Ureter (tissue), 1 donor: Measurements from ENCODE around the gene RSPH1. TPM values are rescaled to one million over a fixed set of nuclear protein-coding genes. Genes with fewer than 3 reads are reported as not detected.

ENCODE experiments used
- DNase-seq: peaks from one replicate; pipeline ENCODE4 v3.0.0-alpha.2; 2020; ENCODE audit warnings: low spot score
- total RNA-seq: library from RNA; stranded (reverse); gene quantifications from one replicate; pipeline ENCODE4 v1.2.4, GENCODE V29; 2023
- donor health status: DM: yes; HTN: yes; CAD: no.

The RSPH1 gene
- total RNA-seq, 1 donor from 2014 or later, result 7.8 TPM

GRCh38 chr21:42513985-42514882, 18.2 kb upstream of the RSPH1 start:
- DNase-seq, result peak; percentile 64

GRCh38 chr21:42513151-42513984, 17.3 kb upstream of the RSPH1 start, which contains the start of gene SLC37A1:
Gene SLC37A1 (plus strand): TSS chr21:42513852. CDS start chr21:42518455, 4,603 bp downstream.
- DNase-seq, result peak; percentile 50

GRCh38 chr21:42512346-42513034, 16.5 kb upstream of the RSPH1 start:
- DNase-seq, result no peak

GRCh38 chr21:42509244-42509643, 13.2 kb upstream of the RSPH1 start:
- no peak for DNase-seq

DNA sequence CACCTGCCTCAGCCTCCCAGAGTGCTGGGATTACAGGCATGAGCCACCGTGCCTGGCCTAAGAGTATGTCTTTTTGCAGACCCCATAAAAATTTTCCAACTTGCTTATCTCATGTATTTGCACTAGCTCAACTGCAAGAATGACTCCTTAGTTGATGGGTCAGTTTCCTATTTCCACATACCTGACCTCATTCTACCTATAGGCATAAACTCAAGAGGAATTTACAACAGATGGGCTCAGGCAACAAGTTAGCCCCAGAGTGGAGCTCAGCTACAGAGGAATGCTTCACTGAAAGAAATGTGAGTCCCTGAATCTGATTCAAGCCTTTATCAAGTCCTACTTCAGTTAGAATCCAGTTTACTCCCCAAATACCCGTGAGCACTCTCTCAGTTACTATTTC, 12.3 kb upstream of the RSPH1 start:
- DNase-seq, result no peak

GRCh38 chr21:42507418-42507817, 11.4 kb upstream of the RSPH1 start:
- no peak for DNase-seq

GRCh38 chr21:42505090-42505726, 9.2 kb upstream of the RSPH1 start:
- no peak for DNase-seq

- DNase-seq, result no peak
These were observed 7.7 kb upstream of the RSPH1 start for GRCh38 chr21:42503711-42504110.

DNA sequence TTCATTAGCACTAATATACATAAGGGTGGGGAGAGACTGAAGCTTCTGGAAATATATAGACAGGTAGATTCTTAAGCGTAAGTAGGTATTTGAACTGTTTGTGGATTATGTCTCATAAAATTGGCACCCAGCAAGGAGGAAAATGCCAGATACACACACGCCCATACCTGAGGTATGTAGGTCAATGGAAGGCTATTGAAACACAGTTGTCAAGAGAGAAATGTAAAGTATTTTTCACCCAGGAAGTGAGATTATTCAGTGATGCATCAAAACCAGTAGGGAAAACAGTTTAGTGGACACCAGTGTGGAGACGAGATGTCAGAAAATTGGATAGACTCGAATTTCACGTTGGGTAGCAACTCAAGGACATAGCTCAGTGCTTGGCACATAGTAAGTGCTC, 4.7 kb upstream of the RSPH1 start:
- no peak for DNase-seq

GRCh38 chr21:42500225-42500624, 4.2 kb upstream of the RSPH1 start:
- DNase-seq, result no peak

GRCh38 chr21:42499444-42500112, 3.6 kb upstream of the RSPH1 start:
- no peak for DNase-seq

- no peak for DNase-seq
These were observed 2.0 kb upstream of the RSPH1 start for GRCh38 chr21:42498012-42498411.

GRCh38 chr21:42496839-42497202, 797 bp upstream of the RSPH1 start:
- DNase-seq, result no peak

DNA sequence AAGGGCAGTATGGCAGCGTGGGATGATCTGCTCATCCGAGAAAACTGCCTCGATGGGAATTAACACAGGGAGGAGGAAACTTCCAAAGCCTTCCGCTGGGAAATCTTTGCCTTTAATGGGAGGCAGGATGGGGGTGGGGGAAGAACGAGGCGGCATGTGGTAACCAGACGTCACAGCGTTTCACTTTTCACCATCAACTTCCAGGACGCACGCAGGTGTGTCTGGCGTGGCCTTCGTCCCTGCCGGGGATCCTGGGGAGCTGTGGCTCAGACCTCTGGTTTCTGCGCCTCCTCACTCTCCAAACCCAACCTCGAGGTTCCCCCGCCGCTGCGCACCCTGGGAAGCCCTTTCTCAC, 282 bp downstream of the RSPH1 start:
- no peak for DNase-seq

GRCh38 chr21:42495027-42495426, 997 bp downstream of the RSPH1 start:
- DNase-seq, result no peak

GRCh38 chr21:42493109-42494060, 2.6 kb downstream of the RSPH1 start:
- no peak for DNase-seq

DNA sequence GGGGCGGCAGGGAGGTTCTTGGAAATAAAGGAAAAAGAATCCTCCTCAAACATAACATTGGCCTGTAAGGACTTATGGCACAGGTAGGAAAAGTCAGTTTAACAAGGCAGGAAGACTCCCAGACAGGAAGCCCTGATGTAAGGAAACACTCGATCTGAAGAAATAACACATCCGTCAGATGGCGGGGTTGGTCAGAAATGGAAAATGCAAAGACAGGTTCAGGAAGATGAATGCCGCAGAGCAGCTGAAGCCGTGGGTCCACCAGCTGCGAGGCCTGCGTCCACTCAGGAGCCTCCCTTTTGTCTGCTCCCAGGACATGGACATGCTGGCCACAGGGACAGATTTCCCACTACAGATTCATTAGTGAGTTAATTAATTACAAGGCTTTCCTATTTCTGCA, 3.8 kb downstream of the RSPH1 start:
- no peak for DNase-seq

GRCh38 chr21:42491328-42491727, 4.7 kb downstream of the RSPH1 start:
- no peak for DNase-seq

- DNase-seq, result no peak
These were observed 5.3 kb downstream of the RSPH1 start for GRCh38 chr21:42490720-42491119.

GRCh38 chr21:42489991-42490390, 6.0 kb downstream of the RSPH1 start:
- no peak for DNase-seq
